Natural killer cell (primary cell): ENCODE data around the gene PBLD. TPM values are rescaled to one million over a fixed set of nuclear protein-coding genes. Genes with fewer than 3 reads are reported as not detected.

Experiments used
- ATAC-seq, 3 donors: fragments of 150-1000 bp in 2 of 3; fragments of 200-7000 bp in 1 of 3; cut with Tn5 transposase; 1 replicate in 1 of 3; 2 replicates in 2 of 3; pipeline ENCODE4 v1.10.0; 2021; ENCODE audit warnings: mild to moderate bottlenecking in 2 of 3, moderate library complexity in 2 of 3
- DNase-seq, 2 donors: peaks; one replicate each; pipeline versions ENCODE4 v3.0.0 to v3.0.0-alpha.2; 2013 to 2021; ENCODE audit warnings: mixed read lengths in 1 of 2
- H3K27ac ChIP-seq: one replicate; pipeline ENCODE4 v1.5.1; 2013; ENCODE audit warnings: mild to moderate bottlenecking, low read length
- H3K27me3 ChIP-seq: one replicate; pipeline ENCODE4 v1.6.1; 2013; ENCODE audit warnings: low read length; ENCODE audit not compliant: control insufficient read depth, insufficient read depth
- H3K36me3 ChIP-seq: one replicate; pipeline ENCODE4 v1.6.1; 2013; ENCODE audit warnings: low read length; ENCODE audit not compliant: control insufficient read depth, insufficient read depth
- H3K4me1 ChIP-seq: one replicate; pipeline ENCODE4 v1.6.1; 2013; ENCODE audit warnings: low read length; ENCODE audit not compliant: control insufficient read depth, insufficient read depth
- H3K4me3 ChIP-seq: one replicate; pipeline ENCODE4 v1.5.1; 2013; ENCODE audit warnings: low read length
- H3K9me3 ChIP-seq: one replicate; pipeline ENCODE4 v1.6.1; 2013; ENCODE audit warnings: low read length; ENCODE audit not compliant: control insufficient read depth, insufficient read depth
- H3K27ac Mint-ChIP-seq, 2 donors: one replicate each; pipeline ENCODE4 v1.8.0; 2022; ENCODE audit warnings: mild to moderate bottlenecking in 2 of 2, mixed read lengths in 2 of 2, moderate library complexity in 1 of 2
- H3K27me3 Mint-ChIP-seq, 2 donors: one replicate each; pipeline ENCODE4 v1.8.0; 2022; ENCODE audit warnings: low read depth in 2 of 2, mixed read lengths in 2 of 2
- H3K36me3 Mint-ChIP-seq: one replicate; pipeline ENCODE4 v1.8.0; 2022; ENCODE audit warnings: mixed read lengths
- H3K4me1 Mint-ChIP-seq, 2 donors: one replicate each; pipeline ENCODE4 v1.8.0; 2022; ENCODE audit warnings: mixed read lengths in 2 of 2
- H3K4me3 Mint-ChIP-seq: one replicate; pipeline ENCODE4 v1.8.0; 2022; ENCODE audit warnings: mild to moderate bottlenecking, moderate library complexity, mixed read lengths
- H3K9me3 Mint-ChIP-seq, 2 donors: one replicate each; pipeline ENCODE4 v1.8.0; 2022; ENCODE audit warnings: mixed read lengths in 2 of 2
- WGBS: methylation state at CpG from one replicate; pipeline ENCODE4 v1.1.7; 2013; ENCODE audit warnings: missing lambda C conversion rate; ENCODE audit not compliant: insufficient coverage; 5-methylcytosine and 5-hydroxymethylcytosine counted together
- intact Hi-C: fragments of 100-400 bp; cut with micrococcal nuclease; formaldehyde crosslinking; loops from one replicate; pipeline ENCODE4 v1.14.2; 2022
- total RNA-seq, 4 donors: library from RNA; stranded (reverse); fragments of 120-200 nt in 1 of 4; gene quantifications; one replicate each; pipeline versions ENCODE4 v1.2.3 to v1.2.4, GENCODE V29; 2013 to 2022
- TF ChIP-seq, protein P1 (sequence below): fragments of 200-600 bp; IDR thresholded peaks from one replicate; pipeline ENCODE4 v1.8.0; 2022; ENCODE audit warnings: antibody characterized with exemption

The PBLD gene
- total RNA-seq, 3 donors from 2014 or later (not counting 1 experiment from before 2014, with no cell fraction given): 1.4 to 2.1 (median 1.4) TPM

DNA sequence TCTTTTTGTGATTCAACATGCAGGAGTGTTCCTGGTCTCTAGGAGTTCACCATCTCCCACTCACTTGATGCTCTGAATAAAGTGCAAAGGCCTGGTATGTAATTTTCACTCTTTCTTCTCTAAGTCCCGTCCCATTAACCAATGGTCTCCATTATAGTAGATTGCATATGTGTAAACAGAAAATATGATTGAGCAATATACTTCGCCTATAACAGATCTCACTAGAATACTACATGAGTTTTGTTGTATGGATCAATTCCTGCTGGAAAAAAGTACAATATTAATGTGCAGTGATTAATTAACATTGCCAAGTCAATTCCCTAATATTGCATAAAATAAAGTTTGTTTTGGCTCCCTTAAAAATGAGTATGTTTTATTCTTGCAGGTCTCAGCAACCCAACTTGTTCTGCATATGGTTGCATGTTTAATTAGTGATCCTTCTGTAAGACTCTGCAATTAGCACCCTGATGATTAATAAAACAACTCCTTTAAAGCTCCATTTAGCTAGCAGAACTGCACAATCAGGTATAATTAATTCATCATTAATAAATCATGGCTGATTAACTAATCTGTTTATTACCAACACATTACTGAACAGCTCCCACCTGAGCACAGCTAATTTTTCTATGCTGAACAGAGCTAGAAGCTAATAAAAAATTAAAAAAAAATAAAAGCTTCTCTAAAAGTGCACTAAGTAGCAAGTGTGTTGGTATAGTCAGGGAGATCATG lies 63.0 kb downstream of the PBLD start:
- DNase-seq (no peak), ATAC-seq (no peak)
- no peaks in the 10 kb centered on the region for H3K27me3 ChIP-seq
- H3K27ac ChIP-seq: no peak overlapping the region
- Mint-ChIP-seq H3K4me1 (no peaks in the 10 kb centered on the region), H3K27me3 (peaks cover 2 to 30% of the 10 kb centered on the region in 2 donors), H3K27ac (no peak overlapping the region), H3K4me3 (no peak overlapping the region), H3K36me3 (no peaks in the 10 kb centered on the region), H3K9me3 (no peaks in the 10 kb centered on the region)
- peaks cover 5% of the 10 kb centered on the region for H3K9me3 ChIP-seq
- no peak overlapping the region for H3K4me3 ChIP-seq
- WGBS: no CpG with 5 or more reads among the region's 2 CpGs
- intact Hi-C loops: no loop called here
- TF ChIP-seq, protein P1, sequence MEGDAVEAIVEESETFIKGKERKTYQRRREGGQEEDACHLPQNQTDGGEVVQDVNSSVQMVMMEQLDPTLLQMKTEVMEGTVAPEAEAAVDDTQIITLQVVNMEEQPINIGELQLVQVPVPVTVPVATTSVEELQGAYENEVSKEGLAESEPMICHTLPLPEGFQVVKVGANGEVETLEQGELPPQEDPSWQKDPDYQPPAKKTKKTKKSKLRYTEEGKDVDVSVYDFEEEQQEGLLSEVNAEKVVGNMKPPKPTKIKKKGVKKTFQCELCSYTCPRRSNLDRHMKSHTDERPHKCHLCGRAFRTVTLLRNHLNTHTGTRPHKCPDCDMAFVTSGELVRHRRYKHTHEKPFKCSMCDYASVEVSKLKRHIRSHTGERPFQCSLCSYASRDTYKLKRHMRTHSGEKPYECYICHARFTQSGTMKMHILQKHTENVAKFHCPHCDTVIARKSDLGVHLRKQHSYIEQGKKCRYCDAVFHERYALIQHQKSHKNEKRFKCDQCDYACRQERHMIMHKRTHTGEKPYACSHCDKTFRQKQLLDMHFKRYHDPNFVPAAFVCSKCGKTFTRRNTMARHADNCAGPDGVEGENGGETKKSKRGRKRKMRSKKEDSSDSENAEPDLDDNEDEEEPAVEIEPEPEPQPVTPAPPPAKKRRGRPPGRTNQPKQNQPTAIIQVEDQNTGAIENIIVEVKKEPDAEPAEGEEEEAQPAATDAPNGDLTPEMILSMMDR: no peak
- H3K4me1 ChIP-seq: no peaks in the 10 kb centered on the region
- H3K36me3 ChIP-seq: no peaks in the 10 kb centered on the region

DNA sequence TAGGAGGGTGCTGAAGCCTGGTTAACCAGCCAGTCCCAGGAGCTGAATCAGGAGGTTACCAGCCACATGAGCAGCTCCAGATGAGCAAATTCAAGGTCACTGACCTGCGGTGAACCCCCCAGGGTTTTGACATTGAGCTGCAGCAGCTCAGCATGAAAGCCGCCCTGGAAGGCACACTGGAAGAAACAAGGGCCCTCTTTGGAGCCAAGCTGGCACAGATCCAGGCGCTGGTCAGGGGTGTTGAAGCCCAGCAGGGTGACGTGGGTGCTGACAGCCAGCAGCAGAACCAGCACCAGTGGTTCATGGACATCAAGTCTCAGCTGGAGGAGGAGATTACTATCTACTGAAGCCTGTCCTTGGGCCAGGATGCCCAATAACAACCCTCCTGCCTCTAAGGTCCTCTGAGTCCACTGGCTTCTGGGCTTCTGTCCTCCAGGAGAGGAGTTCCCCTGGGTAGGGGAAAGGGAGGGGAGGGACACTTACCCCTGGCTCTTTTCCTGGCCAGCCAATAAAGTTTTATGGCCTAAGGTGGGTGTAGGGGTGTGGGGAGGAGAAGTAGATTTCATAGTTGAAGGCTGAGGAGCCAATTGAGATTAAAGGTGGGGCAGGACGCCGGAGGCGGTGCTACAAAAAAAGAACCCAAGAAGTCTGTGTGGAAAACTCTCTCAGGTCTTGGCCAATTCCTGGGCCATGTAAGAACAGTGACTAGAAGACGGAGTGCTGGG lies 71.4 kb downstream of the PBLD start:
- no peak overlapping the region for H3K27ac Mint-ChIP-seq
- H3K4me3 Mint-ChIP-seq: no peak overlapping the region
- Histone ChIP-seq H3K4me3 (no peak overlapping the region), H3K9me3 (peaks cover 5% of the 10 kb centered on the region), H3K4me1 (no peaks in the 10 kb centered on the region), H3K36me3 (no peaks in the 10 kb centered on the region), H3K27me3 (no peaks in the 10 kb centered on the region), H3K27ac (no peak overlapping the region)
- 95% methylated on average over 8 of the region's 8 CpGs for WGBS
- TF ChIP-seq, protein P1: no peak
- peaks cover 19 to 24% of the 10 kb centered on the region in 2 donors for H3K27me3 Mint-ChIP-seq
- intact Hi-C loops: no loop called here
- no peak for DNase-seq
- no peak for ATAC-seq
- no peaks in the 10 kb centered on the region for H3K4me1 Mint-ChIP-seq
- no peaks in the 10 kb centered on the region for H3K36me3 Mint-ChIP-seq
- no peaks in the 10 kb centered on the region for H3K9me3 Mint-ChIP-seq

DNA sequence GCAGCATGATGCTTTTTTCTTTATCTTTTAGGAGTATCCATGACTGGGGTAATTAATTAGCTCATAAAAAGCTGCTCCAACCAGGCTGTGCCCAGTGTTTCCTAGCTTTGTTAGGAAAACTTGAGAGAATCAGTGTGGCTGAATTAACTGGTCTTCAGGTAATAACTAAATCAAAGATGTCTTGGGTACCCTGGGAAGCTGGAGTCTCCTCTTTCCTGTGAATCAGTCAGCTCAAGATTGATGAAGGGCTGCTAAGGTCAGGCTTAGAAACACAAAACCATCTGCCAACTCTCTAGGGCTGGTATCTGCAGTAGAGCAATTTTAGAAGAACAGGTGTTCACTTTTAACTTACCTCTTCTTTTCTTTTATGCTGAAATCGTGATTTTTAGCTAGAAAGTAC lies 79.4 kb downstream of the PBLD start:
- H3K9me3 Mint-ChIP-seq: no peaks in the 10 kb centered on the region
- intact Hi-C loops: no loop called here
- no peaks in the 10 kb centered on the region for H3K27me3 ChIP-seq
- no peaks in the 10 kb centered on the region for H3K4me1 ChIP-seq
- TF ChIP-seq, protein P1: no peak
- H3K27ac Mint-ChIP-seq: no peak overlapping the region
- no peaks in the 10 kb centered on the region for H3K36me3 Mint-ChIP-seq
- ATAC-seq: no peak
- H3K36me3 ChIP-seq: no peaks in the 10 kb centered on the region
- no peaks in the 10 kb centered on the region for H3K4me1 Mint-ChIP-seq
- no peak overlapping the region for H3K4me3 Mint-ChIP-seq
- H3K27ac ChIP-seq: no peak overlapping the region
- no peak overlapping the region for H3K4me3 ChIP-seq
- DNase-seq: no peak
- WGBS: 50% methylated on average over 1 of the region's 1 CpG
- no peaks in the 10 kb centered on the region for H3K9me3 ChIP-seq
- H3K27me3 Mint-ChIP-seq: peaks cover 17 to 24% of the 10 kb centered on the region in 2 donors
